Iris pigment epithelial cell (primary cell): Measurements from ENCODE around the gene ZNF578.
"Not testable (repeated sequence)": the region's sequence is repeated elsewhere in the genome, so short reads cannot be mapped to it uniquely, and the experiment has no call there.

Source experiments
- DNase-seq: peaks from one replicate; pipeline ENCODE4 v3.0.0-alpha.2; 2011; ENCODE audit warnings: low read depth

ZNF578 gene

DNA sequence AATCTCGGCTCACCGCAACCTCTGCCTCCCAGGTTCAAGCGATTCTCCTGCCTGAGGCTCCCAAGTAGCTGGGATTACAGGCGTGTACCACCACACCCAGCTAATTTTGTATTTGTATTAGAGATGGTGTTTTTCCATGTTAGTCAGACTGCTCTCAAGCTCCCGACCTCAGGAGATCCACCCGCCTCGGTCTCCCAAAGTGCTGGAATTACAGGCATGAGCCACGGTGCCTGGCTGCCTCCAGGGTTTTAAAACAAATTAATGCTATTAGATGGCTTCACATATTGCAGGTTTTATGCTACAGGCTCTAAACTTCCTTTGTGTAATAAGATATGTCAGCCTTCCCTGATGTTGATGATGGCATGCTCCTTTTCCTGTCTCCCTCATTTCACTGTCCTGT is 108.3 kb downstream of the ZNF578 start:
- DNase-seq: not testable (repeated sequence)
